ENCODE data around the gene RNLS. TPM values are rescaled to one million over a fixed set of nuclear protein-coding genes. Genes with fewer than 3 reads are reported as not detected.

Gene RNLS
- total and polyA plus RNA-seq, 2 of the 8 experiments (the other 6 are each of a cell fraction or from before 2014, with no cell fraction given) = 7.5 to 12.7 TPM

- Histone ChIP-seq H3K79me2 (ENCODE audit: control insufficient read depth in 1 of 2, insufficient read depth in 2 of 2, low read length in 2 of 2) (no peaks in the 10 kb centered on the region), H4K20me1 (replicated peaks in 1 of 2; ENCODE audit: control insufficient read depth in 1 of 2, insufficient read depth in 2 of 2, low read length in 2 of 2) (no peaks in the 10 kb centered on the region), H2BK5ac (ENCODE audit: low read depth, low read length) (no peak overlapping the region), H2BK15ac (ENCODE audit: low read length) (no peak overlapping the region), H2BK120ac (replicated peaks; ENCODE audit: low read depth, low read length) (no peak overlapping the region), H3K56ac (replicated peaks; ENCODE audit: insufficient read length, low read depth, low read length) (no peak overlapping the region), H2AK5ac (ENCODE audit: low read depth, low read length) (no peak overlapping the region), H4K8ac (ENCODE audit: extremely low read depth, insufficient read depth, low read length) (no peak overlapping the region), H4K5ac (ENCODE audit: insufficient read length, low read depth, low read length) (no peak overlapping the region), H2BK20ac (ENCODE audit: low read length) (no peak overlapping the region), H2BK12ac (ENCODE audit: low read depth, low read length) (no peak overlapping the region), H3K27ac (ENCODE audit: low read depth, low read length) (no peak overlapping the region), H3K18ac (ENCODE audit: extremely low read depth, low read length) (no peak overlapping the region), H3K4ac (replicated peaks; ENCODE audit: insufficient read length, low read depth, low read length) (no peak overlapping the region), H3K79me1 (ENCODE audit: low read depth, low read length) (no peaks in the 10 kb centered on the region), H3K9me3 (ENCODE audit: insufficient read depth in 2 of 2, low read depth in 1 of 2, low read length in 1 of 2) (no peaks in the 10 kb centered on the region), H4K91ac (replicated peaks; ENCODE audit: insufficient read length, low read length) (no peak overlapping the region), H3K27me3 (replicated peaks in 1 of 4; ENCODE audit: control insufficient read depth in 3 of 4, extremely low read depth in 1 of 4, insufficient read depth in 3 of 4, low read length in 3 of 4) (no peaks in the 10 kb centered on the region), H3K23me2 (ENCODE audit: low read depth, low read length) (no peaks in the 10 kb centered on the region), H3K4me1 (replicated peaks in 1 of 4; ENCODE audit: control insufficient read depth in 3 of 4, insufficient read depth in 4 of 4, low read length in 3 of 4) (no peaks in the 10 kb centered on the region), H3K14ac (ENCODE audit: insufficient read length) (no peak overlapping the region), H3K4me2 (ENCODE audit: insufficient read depth in 1 of 2, low read depth in 2 of 2, low read length in 2 of 2) (no peak overlapping the region), H3K23ac (ENCODE audit: insufficient read length) (no peak overlapping the region), H3K9ac (replicated peaks in 1 of 4; ENCODE audit: extremely low read depth in 1 of 4, low read depth in 3 of 4, low read length in 3 of 4) (no peak overlapping the region), H2AFZ (ENCODE audit: low read length) (no peak overlapping the region), H3K36me3 (ENCODE audit: control insufficient read depth in 2 of 4, insufficient read depth in 4 of 4, low read length in 3 of 4) (no peaks in the 10 kb centered on the region), H3K4me3 (ENCODE audit: extremely low read depth in 1 of 4, insufficient read depth in 2 of 4, low read depth in 3 of 4, low read length in 4 of 4) (no peak overlapping the region)
- FAIRE-seq = no peak
- TF ChIP-seq SAP30 (IDR thresholded peaks at IDR 0.05; ENCODE audit: insufficient read depth, insufficient replicate concordance, low read length) (no peak), CEBPB (IDR thresholded peaks at IDR 0.05; ENCODE audit: low read depth, low read length) (no peak), ATF3 (IDR thresholded peaks at IDR 0.05; ENCODE audit: insufficient read depth, low read depth, low read length) (no peak), SIX5 (IDR thresholded peaks at IDR 0.05; ENCODE audit: low read depth, low read length) (no peak), CHD1 (IDR thresholded peaks at IDR 0.05; ENCODE audit: low read depth, low read length) (no peak), RBBP5 (IDR thresholded peaks at IDR 0.05; ENCODE audit: borderline replicate concordance, low read depth, low read length) (no peak), TCF12 (IDR thresholded peaks at IDR 0.05; ENCODE audit: low read depth, low read length) (no peak), TAF7 (optimal IDR thresholded peaks at IDR 0.05; ENCODE audit: borderline replicate concordance, low read depth, low read length) (no peak), JUND (IDR thresholded peaks at IDR 0.05; ENCODE audit: low read length) (no peak), POLR2A (IDR thresholded peaks at IDR 0.05; ENCODE audit: control extremely low read depth in 1 of 2, low read depth in 2 of 2, low read length in 2 of 2) (no peak), EZH2 (IDR thresholded peaks at IDR 0.05; ENCODE audit: low read depth, low read length, severe bottlenecking) (no peak)
- no peak for DNase-seq (ENCODE audit: low read depth in 1 of 2, low spot score in 2 of 2)
- ChIA-PET POLR2A (ENCODE audit: partially characterized antibody) (interaction anchor here (0.7 kb wide), 1 partner anchor 38 kb away, joined by 3 read pairs; no protein-coding TSS in a partner anchor), CTCF (ENCODE audit: partially characterized antibody) (interaction anchor here (1.5 kb wide), 1 partner anchor 12 kb away, joined by 3 read pairs; no protein-coding TSS in a partner anchor)
- WGBS, 2 experiments (ENCODE audit: extremely low coverage in 1 of 2, insufficient coverage in 1 of 2, insufficient read length in 1 of 2, insufficient replicate concordance in 2 of 2, low coverage in 1 of 2, low lambda C conversion rate in 2 of 2, missing lambda C conversion rate in 1 of 2) = 84% methylated on average over 1 of the region's 1 CpG; no CpG with 5 or more reads in 1 of the 2 experiments
Measured at GRCh38 chr10:88489107-88489506, 94.0 kb downstream of the RNLS start.
